K562 (cell line): ENCODE results near the gene PDE6G. TPM values are rescaled to one million over a fixed set of nuclear protein-coding genes. Genes with fewer than 3 reads are reported as not detected.

Experiments
- JUND ChIP-seq, 2 experiments: IDR thresholded peaks; 2 replicates in 1 of 2; 3 replicates in 1 of 2; pipeline ENCODE4 v1.6.1; 2011; ENCODE audit warnings: borderline replicate concordance in 2 of 2, low read depth in 2 of 2, low read length in 2 of 2, improper control_type of control experiment in 1 of 2, missing biosample characterization in 1 of 2, missing genetic modification characterization in 1 of 2, missing genetic modification reagents in 1 of 2
- MTF1 ChIP-seq: fragments of 250-450 bp; sonication (Bioruptor Pico); IDR thresholded peaks from 2 replicates; pipeline ENCODE4 v1.9.0; 2021; ENCODE audit warnings: moderate library complexity, mild to moderate bottlenecking, inconsistent platforms, borderline replicate concordance
- POLR2B ChIP-seq: fragments of 450-650 bp; IDR thresholded peaks from 2 replicates; pipeline ENCODE4 v1.6.1; 2018; ENCODE audit warnings: low read depth; ENCODE audit not compliant: partially characterized antibody
- RBFOX2 ChIP-seq: fragments of 200-400 bp; formaldehyde crosslinking; IDR thresholded peaks from 2 replicates; pipeline ENCODE4 v1.6.1; 2017; ENCODE audit warnings: low read depth, mild to moderate bottlenecking, low read length, moderate library complexity
- RBM25 ChIP-seq: fragments of 200-400 bp; formaldehyde crosslinking; IDR thresholded peaks from 2 replicates; pipeline ENCODE4 v1.6.1; 2018; ENCODE audit warnings: low read length, low read depth, moderate library complexity; ENCODE audit not compliant: severe bottlenecking
- ZC3H11A ChIP-seq: IDR thresholded peaks from 2 replicates; pipeline ENCODE4 v1.6.1; 2012; ENCODE audit warnings: low read depth, low read length, improper control_type of control experiment
- ZNF212 ChIP-seq: fragments of 450-650 bp; formaldehyde crosslinking; IDR thresholded peaks from 2 replicates; pipeline ENCODE4 v1.4.0; 2020; ENCODE audit warnings: mild to moderate bottlenecking
- ZNF263 ChIP-seq: sonication (generic); formaldehyde crosslinking; IDR thresholded peaks from 2 replicates; pipeline ENCODE4 v1.8.0; 2022; ENCODE audit warnings: mild to moderate bottlenecking, missing genetic modification reagents, borderline replicate concordance
- ZNF41 ChIP-seq: fragments of 250-450 bp; sonication (Bioruptor Pico); conservative IDR thresholded peaks from 2 replicates; pipeline ENCODE4 v1.4.0; 2020; ENCODE audit warnings: mild to moderate bottlenecking
- polyA plus RNA-seq, 8 experiments: library from polyadenylated mRNA; depleted of rRNA in 4 of 8; stranded (reverse) in 5 of 8; unstranded in 3 of 8; fragments of >200 nt; fragmentation: Nextera tagmentation in 2 of 8; fragmentation: Illumina TruSeq in 1 of 8; extraction: Ambion mirVana in 2 of 8; extraction: Trizol in 1 of 8; gene quantifications; 2 replicates each; pipeline versions ENCODE4 v1.2.1 to v1.2.3, GENCODE V29; 2011 to 2014; ENCODE audit warnings: inconsistent platforms in 1 of 8, missing spikeins in 1 of 8
- total RNA-seq, 7 experiments: library from RNA; depleted of rRNA in 6 of 7; stranded (reverse); fragments of >200 nt in 6 of 7; fragmentation: Illumina TruSeq in 2 of 7; extraction: Trizol in 2 of 7; gene quantifications; 2 replicates each; pipeline versions ENCODE4 v1.2.1 to v1.2.3, GENCODE V29; 2011 to 2021; ENCODE audit warnings: low replicate concordance in 1 of 7
- TF ChIP-seq, protein P1 (sequence below): fragments of 250-450 bp; sonication (Bioruptor Pico); IDR thresholded peaks from 2 replicates; pipeline ENCODE4 v1.4.0; 2020; ENCODE audit warnings: mild to moderate bottlenecking, moderate library complexity, borderline replicate concordance
- TF ChIP-seq, protein P2 (sequence below): sonication (generic); formaldehyde crosslinking; IDR thresholded peaks from 2 replicates; pipeline ENCODE4 v1.9.0; 2022; ENCODE audit warnings: mild to moderate bottlenecking, missing genetic modification reagents
- TF ChIP-seq, protein P3 (sequence below), 2 experiments: fragments of 150-350 bp in 1 of 2; IDR thresholded peaks; 2 replicates each; pipeline ENCODE4 v1.6.1; 2012 to 2016; ENCODE audit warnings: low read depth in 2 of 2, low read length in 2 of 2, mild to moderate bottlenecking in 1 of 2, moderate library complexity in 1 of 2
- TF ChIP-seq, protein P4 (sequence below), 3 experiments: fragments of 200-800 bp in 1 of 3; fragments of 250-450 bp in 1 of 3; fragments of 450-650 bp in 1 of 3; sonication (Bioruptor Pico) in 1 of 3; sonication (Bioruptor generic) in 1 of 3; formaldehyde crosslinking in 1 of 3; IDR thresholded peaks; 2 replicates each; pipeline versions ENCODE4 v1.6.1 to v1.8.0; 2016 to 2022; ENCODE audit warnings: mild to moderate bottlenecking in 2 of 3, missing genetic modification characterization in 2 of 3, missing compliant biosample characterization in 1 of 3, moderate library complexity in 1 of 3

The PDE6G gene
- total and polyA plus RNA-seq, 9 of the 15 experiments (the other 6 are each of a cell fraction or from before 2014, with no cell fraction given): 0.14 to 0.59 TPM; not detected in 7

DNA sequence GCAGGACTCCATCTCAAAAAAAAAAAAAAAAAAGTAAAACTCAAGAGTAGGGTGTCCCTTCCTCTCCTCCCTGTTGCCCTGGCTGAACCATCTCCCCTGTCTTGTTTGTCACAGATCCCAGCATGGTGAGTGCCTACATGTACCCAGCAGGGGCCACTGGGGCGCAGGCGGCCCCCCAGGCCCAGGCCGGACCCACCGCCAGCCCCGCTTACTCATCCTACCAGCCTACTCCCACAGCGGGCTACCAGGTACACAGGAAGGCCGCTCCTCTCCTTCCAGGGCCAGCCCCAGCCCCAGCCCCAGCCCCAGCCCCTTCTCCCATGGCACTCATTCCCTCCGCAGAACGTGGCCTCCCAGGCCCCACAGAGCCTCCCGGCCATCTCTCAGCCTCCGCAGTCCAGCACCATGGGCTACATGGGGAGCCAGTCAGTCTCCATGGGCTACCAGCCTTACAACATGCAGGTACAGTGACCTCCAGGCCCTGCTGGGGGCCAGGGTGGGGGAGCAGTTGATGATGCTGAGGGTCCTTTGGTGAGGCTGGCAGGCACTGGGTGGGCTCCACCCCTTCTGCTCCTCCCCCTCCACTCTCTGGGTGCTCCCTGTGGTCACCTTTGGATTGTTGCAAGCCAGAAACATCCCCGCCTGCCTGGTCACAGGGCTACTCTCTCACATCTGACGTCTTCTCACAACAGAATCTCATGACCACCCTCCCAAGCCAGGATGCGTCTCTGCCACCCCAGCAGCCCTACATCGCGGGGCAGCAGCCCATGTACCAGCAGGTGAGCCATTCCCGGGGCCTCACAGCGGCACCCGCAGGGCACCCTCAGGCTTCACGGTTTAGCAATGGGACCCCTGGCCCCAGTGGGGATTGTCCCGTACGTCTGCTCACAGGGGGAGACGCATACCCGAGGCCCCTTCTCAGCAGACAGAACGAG is 44.3 kb upstream of the PDE6G start (continued):
- TF ChIP-seq, protein P1, sequence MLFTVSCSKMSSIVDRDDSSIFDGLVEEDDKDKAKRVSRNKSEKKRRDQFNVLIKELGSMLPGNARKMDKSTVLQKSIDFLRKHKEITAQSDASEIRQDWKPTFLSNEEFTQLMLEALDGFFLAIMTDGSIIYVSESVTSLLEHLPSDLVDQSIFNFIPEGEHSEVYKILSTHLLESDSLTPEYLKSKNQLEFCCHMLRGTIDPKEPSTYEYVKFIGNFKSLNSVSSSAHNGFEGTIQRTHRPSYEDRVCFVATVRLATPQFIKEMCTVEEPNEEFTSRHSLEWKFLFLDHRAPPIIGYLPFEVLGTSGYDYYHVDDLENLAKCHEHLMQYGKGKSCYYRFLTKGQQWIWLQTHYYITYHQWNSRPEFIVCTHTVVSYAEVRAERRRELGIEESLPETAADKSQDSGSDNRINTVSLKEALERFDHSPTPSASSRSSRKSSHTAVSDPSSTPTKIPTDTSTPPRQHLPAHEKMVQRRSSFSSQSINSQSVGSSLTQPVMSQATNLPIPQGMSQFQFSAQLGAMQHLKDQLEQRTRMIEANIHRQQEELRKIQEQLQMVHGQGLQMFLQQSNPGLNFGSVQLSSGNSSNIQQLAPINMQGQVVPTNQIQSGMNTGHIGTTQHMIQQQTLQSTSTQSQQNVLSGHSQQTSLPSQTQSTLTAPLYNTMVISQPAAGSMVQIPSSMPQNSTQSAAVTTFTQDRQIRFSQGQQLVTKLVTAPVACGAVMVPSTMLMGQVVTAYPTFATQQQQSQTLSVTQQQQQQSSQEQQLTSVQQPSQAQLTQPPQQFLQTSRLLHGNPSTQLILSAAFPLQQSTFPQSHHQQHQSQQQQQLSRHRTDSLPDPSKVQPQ (CRISPR knock-in tag): no peak
- TF ChIP-seq, protein P2, sequence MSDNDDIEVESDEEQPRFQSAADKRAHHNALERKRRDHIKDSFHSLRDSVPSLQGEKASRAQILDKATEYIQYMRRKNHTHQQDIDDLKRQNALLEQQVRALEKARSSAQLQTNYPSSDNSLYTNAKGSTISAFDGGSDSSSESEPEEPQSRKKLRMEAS: 0 out of 2 replicates have a peak, but pooled peaks have one; percentile 21
- TF ChIP-seq ZNF41 (CRISPR knock-in tag) (no peak), MTF1 (CRISPR knock-in tag) (no peak), POLR2B (peak; percentile 13), RBM25 (no peak), ZC3H11A (no peak), RBFOX2 (peak; percentile 63), ZNF212 (CRISPR knock-in tag) (no peak), JUND (IDR thresholded peaks at IDR 0.05; ENCODE audit: borderline replicate concordance, low read depth, low read length) (no peak), JUND (tag; IDR thresholded peaks at IDR 0.05; ENCODE audit: borderline replicate concordance, low read depth, low read length) (no peak), ZNF263 (CRISPR knock-in tag) (peak; percentile 16; the same call in 1 of the 2 replicates)
- TF ChIP-seq, protein P3, sequence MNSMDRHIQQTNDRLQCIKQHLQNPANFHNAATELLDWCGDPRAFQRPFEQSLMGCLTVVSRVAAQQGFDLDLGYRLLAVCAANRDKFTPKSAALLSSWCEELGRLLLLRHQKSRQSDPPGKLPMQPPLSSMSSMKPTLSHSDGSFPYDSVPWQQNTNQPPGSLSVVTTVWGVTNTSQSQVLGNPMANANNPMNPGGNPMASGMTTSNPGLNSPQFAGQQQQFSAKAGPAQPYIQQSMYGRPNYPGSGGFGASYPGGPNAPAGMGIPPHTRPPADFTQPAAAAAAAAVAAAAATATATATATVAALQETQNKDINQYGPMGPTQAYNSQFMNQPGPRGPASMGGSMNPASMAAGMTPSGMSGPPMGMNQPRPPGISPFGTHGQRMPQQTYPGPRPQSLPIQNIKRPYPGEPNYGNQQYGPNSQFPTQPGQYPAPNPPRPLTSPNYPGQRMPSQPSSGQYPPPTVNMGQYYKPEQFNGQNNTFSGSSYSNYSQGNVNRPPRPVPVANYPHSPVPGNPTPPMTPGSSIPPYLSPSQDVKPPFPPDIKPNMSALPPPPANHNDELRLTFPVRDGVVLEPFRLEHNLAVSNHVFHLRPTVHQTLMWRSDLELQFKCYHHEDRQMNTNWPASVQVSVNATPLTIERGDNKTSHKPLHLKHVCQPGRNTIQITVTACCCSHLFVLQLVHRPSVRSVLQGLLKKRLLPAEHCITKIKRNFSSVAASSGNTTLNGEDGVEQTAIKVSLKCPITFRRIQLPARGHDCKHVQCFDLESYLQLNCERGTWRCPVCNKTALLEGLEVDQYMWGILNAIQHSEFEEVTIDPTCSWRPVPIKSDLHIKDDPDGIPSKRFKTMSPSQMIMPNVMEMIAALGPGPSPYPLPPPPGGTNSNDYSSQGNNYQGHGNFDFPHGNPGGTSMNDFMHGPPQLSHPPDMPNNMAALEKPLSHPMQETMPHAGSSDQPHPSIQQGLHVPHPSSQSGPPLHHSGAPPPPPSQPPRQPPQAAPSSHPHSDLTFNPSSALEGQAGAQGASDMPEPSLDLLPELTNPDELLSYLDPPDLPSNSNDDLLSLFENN (IDR thresholded peaks at IDR 0.05; ENCODE audit: low read depth in 2 of 2, low read length in 2 of 2): no peak
- TF ChIP-seq, protein P4, sequence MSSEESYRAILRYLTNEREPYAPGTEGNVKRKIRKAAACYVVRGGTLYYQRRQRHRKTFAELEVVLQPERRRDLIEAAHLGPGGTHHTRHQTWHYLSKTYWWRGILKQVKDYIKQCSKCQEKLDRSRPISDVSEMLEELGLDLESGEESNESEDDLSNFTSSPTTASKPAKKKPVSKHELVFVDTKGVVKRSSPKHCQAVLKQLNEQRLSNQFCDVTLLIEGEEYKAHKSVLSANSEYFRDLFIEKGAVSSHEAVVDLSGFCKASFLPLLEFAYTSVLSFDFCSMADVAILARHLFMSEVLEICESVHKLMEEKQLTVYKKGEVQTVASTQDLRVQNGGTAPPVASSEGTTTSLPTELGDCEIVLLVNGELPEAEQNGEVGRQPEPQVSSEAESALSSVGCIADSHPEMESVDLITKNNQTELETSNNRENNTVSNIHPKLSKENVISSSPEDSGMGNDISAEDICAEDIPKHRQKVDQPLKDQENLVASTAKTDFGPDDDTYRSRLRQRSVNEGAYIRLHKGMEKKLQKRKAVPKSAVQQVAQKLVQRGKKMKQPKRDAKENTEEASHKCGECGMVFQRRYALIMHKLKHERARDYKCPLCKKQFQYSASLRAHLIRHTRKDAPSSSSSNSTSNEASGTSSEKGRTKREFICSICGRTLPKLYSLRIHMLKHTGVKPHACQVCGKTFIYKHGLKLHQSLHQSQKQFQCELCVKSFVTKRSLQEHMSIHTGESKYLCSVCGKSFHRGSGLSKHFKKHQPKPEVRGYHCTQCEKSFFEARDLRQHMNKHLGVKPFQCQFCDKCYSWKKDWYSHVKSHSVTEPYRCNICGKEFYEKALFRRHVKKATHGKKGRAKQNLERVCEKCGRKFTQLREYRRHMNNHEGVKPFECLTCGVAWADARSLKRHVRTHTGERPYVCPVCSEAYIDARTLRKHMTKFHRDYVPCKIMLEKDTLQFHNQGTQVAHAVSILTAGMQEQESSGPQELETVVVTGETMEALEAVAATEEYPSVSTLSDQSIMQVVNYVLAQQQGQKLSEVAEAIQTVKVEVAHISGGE (CRISPR knock-in tag; IDR thresholded peaks at IDR 0.05): 0 out of 6 replicates have a peak, but pooled peaks of 1 of the 3 experiments have one; percentile 30
